Stomach (tissue), 4 donors: ENCODE data around the gene ATG14.
"Not testable (repeated sequence)": the region's sequence is repeated elsewhere in the genome, so short reads cannot be mapped to it uniquely, and the experiment has no call there.

Experiments
- POLR2A ChIP-seq, 4 donors: fragments of 450-650 bp; IDR thresholded peaks; one replicate each; pipeline ENCODE4 v1.6.1; 2016; ENCODE audit warnings: antibody characterized with exemption in 4 of 4, control low read depth in 2 of 4, mild to moderate bottlenecking in 1 of 4, moderate library complexity in 1 of 4
- TF ChIP-seq, protein P1 (sequence below), 7 experiments: fragments of 450-650 bp in 4 of 7; fragments of 200-600 bp in 3 of 7; sonication (generic) in 3 of 7; IDR thresholded peaks; one replicate each; pipeline ENCODE4 v1.5.1; 2016 to 2019; ENCODE audit warnings: antibody characterized with exemption in 7 of 7, control low read depth in 2 of 7, mild to moderate bottlenecking in 1 of 7

DNA sequence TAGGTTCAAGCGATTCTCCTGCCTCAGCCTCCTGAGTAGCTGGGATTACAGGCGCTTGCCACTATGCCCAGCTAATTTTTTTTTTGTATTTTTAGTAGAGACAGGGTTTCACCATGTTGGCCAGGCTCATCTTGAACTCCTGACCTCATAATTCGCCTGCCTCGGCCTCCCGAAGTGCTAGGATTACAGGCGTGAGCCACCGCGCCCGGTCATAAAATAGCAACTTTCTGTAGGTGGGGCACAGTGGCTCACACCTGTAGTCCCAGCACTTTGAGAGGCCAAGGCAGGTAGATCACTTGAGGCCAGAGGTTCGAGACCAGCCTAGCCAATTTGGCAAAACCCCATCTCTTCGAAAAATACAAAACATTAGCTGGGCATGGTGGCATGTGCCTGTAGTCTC, 10.7 kb upstream of the ATG14 start:
- TF ChIP-seq POLR2A (IDR thresholded peaks at IDR 0.05), result not testable (repeated sequence)
- TF ChIP-seq, protein P1, sequence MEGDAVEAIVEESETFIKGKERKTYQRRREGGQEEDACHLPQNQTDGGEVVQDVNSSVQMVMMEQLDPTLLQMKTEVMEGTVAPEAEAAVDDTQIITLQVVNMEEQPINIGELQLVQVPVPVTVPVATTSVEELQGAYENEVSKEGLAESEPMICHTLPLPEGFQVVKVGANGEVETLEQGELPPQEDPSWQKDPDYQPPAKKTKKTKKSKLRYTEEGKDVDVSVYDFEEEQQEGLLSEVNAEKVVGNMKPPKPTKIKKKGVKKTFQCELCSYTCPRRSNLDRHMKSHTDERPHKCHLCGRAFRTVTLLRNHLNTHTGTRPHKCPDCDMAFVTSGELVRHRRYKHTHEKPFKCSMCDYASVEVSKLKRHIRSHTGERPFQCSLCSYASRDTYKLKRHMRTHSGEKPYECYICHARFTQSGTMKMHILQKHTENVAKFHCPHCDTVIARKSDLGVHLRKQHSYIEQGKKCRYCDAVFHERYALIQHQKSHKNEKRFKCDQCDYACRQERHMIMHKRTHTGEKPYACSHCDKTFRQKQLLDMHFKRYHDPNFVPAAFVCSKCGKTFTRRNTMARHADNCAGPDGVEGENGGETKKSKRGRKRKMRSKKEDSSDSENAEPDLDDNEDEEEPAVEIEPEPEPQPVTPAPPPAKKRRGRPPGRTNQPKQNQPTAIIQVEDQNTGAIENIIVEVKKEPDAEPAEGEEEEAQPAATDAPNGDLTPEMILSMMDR (IDR thresholded peaks at IDR 0.05), result not testable (repeated sequence)
